Fibroblast of skin of right biceps (primary cell): ENCODE measurements around the gene PTK7.

Experiments
- DNase-seq: peaks from one replicate; pipeline ENCODE4 v3.0.0-alpha.2; 2013

The PTK7 gene

GRCh38 chr6:43054206-43054943, 21.7 kb upstream of the PTK7 start:
- no peak for DNase-seq

- DNase-seq, result no peak
These were observed 20.1 kb upstream of the PTK7 start for GRCh38 chr6:43055966-43056365.

- DNase-seq, result no peak
These were observed 17.6 kb upstream of the PTK7 start for GRCh38 chr6:43058531-43058930.

- peak; percentile 99 for DNase-seq
These were observed 16.7 kb upstream of the PTK7 start, which contains the start of the genes KLC4 and MRPL2 for GRCh38 chr6:43059168-43060033. TSS of gene KLC4 (plus strand) at chr6:43059631. CDS start at chr6:43061336, 1,705 bp downstream. TSS of gene MRPL2 (minus strand) at chr6:43059434. CDS start at chr6:43059381, 53 bp downstream.

DNA sequence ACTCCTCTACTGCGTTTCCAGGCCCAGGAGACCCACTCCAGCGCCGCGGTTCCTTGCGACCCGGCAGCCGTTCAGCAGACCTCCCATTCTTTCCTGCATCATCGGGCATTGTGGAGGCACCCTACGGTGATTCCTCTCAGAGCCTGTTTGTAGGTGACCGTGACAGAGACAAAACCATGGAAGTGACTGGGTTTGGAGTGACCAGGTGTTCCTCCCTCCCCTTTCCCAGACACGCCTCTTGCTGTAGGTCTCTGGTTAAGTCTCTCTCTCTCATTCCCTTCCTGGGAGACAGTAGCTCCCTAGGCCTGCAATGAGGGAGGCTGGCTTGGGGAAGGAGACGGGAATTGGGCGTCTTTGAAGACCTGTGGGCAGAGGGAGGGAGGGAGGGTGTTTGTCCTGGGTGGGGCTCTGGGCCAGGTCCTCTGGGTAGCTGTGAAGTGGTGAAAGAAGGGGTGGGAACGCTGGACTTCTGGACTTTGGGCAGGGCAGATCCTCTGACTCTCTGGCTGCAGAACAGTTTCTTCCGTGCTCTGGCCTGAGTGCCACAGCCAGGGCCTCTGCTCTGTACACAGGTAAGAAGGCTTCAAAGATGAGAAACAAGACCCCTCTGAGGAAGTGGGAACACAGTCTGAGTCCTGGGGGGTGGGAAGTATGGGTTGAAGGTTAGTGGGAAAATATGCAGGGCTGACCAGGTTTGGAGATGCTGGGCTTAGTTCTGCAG, 15.9 kb upstream of the PTK7 start:
- no peak for DNase-seq

DNA sequence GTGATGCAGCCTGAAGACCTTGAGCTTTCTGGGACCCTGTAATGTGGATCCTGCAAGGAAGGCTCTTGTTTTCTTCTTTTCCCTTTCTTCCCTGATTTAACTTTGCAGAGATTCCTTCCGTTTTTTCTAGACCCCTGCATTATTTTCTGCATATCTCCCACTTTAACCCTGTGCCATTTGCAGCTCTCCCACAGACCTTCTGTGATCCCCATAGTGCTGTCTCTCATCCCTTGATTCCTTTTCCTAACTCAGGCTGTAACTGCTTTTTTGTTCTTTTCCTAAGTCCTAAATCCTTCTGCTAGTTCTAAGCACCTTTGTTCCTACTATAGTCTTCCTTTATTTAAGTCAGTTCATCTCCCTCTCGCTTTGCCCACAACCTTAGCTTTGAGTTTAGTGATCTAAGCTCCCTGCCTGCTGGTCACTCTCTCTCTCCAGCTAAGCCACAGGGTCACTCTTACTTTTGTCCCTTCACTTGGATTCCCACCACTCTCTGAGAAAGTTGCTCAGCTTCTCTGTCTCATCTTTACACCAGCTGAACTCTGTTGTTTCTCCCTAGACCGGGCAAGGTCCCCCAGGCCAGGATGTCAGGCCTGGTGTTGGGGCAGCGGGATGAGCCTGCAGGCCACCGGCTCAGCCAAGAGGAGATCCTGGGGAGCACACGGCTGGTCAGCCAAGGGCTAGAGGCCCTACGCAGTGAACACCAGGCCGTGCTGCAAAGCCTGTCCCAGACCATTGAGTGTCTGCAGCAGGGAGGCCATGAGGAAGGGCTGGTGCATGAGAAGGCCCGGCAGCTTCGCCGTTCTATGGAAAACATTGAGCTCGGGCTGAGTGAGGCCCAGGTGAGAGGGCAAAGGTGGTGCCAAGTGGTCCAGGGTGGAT, 15.1 kb upstream of the PTK7 start:
- DNase-seq, result no peak

DNA sequence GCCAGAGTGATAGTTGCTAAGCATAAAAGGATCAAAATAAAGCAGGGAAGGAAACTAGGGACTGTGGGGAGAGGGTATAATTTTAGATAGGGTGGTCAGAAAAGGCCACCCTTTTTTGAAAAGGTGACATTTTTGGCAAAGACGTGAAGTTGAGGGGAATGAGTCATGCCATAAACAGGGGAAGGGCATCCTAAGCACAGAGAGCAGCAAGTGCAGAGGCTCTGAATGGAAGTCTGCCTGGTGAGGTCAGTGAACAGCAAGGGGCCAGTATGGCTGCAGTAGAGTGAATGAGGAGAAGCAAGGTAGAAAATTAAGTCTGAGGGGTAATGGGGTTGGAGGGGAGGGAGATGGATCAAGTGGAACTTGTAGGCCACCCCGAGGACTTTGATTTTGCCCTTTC, 14.3 kb upstream of the PTK7 start:
- no peak for DNase-seq

GRCh38 chr6:43062818-43063217, 13.3 kb upstream of the PTK7 start:
- DNase-seq, result no peak

GRCh38 chr6:43070028-43070632, 6.0 kb upstream of the PTK7 start:
- peak; percentile 73 for DNase-seq

DNA sequence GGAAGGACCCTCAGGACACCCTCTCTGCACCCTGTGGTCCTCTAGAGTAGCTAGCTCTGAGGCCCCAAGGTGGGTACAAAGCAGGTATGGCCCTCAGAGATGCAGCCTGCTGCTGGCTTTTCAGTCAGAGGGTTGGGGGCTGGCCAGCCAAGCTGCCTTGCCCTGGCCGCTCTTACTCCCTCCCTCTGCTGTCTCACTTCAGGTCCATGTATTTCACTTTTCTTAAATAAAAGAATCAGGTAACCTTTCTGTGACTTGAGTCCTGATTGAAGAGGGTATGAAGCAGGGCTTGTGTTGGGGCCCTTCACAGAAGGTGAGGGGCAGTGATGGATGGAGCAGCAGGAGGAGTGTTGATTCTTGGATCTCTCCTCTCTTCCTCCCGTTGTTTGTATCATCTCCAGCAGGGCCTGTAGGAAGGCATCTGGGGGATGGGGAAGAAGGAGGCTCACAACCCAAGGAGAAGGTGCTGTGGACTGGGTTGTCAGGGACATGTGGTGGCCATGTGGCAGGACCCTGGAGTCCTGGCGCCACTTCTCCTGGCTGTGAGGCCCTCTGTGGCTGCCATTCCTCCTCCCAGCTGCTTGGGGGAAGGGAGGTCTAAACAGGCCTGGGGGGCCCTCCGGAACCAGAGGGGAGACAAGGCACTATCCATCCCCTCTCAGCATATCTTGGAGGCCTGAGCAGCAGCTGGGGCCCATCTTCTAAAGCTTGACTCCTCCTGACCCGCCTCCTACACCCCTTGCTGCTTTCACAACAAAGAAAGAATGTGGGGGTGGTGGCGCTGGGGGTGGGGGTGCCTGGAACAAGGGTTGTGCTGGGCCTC, 1.1 kb upstream of the PTK7 start:
- DNase-seq, result peak; percentile 78

DNA sequence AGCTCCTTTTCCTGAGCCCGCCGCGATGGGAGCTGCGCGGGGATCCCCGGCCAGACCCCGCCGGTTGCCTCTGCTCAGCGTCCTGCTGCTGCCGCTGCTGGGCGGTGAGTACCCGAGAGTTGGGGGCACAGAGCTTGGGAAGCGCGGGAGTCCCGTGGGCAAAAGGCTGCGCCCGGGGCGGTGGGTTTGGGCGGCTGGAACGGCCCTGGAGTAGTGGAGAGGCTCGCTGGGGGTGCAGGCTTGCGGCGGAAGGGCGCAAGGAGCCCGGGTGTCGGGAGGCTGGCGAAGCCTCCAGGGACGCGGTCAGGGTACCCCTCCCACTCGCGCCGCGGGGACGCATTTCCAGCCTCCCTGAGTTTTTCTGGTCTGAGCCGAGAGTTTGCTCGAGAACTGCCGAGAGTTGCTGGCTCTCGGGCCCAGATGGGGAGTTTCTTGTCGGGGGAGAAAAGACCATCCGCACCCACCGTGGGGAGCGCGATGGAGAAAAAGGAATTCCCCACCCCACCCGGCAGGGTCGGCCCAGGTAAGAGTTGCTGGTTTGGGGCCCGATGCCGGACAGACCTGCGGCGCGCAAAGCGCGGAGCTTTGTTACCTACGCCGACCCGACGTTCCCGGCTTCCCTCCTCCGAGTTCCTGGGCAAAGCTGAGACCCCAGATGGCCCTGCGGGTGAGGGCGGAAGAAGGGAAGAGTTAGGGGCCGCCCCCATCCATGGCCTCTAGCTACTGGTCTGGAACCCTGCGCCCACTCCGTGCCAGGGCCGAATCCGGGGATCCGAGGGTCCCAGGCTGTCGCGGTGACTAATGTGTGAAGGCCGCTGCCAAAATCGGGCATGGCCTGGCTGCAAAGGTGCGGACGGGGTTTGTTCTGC, 584 bp downstream of the PTK7 start:
- peak; percentile 68 for DNase-seq

DNA sequence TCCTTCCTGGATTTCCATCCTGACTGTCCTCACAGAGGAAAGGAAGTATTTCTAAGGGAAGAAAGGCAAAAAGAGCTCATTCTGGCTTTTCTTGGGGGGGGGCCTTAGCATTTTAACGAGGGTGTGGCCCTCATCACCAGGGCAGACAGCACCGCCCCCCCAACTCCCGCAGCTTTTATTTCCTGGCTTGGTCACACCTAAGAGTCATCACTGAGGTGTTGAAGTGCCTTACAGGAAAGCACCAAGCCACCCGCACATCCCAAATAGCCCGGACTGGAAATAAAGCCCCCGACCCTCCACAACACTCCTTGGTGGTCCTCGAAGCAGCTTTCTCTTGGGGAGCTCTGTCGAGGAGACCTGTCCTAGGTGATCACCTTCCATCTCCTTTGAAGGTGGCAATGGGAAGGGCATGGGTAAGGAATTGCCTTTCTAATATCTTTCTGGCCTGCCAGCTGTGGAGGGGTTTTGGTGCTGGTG, 1.3 kb downstream of the PTK7 start:
- DNase-seq, result no peak

GRCh38 chr6:43077981-43078511, 1.9 kb downstream of the PTK7 start:
- peak; percentile 87 for DNase-seq

DNA sequence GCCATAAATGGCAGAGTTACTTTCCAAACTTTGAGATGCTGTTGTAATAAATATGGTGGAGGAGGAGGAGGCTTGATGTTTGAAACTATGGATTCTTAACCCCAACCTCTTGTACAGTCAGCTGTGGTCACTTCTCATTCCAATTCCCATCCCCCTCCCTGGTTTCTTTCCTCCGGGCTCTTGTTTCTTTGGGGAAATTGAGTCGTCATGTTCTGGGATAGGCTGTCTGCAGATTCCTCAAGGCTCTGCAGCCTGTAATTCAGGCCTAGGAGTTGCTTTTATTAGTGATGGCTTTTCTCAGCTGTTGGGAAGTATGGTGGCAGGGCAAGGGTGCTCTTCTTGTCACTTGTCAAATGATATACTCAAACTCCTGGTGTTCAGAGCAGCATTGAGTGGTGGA, 2.6 kb downstream of the PTK7 start:
- DNase-seq, result peak; percentile 93

GRCh38 chr6:43081043-43081442, 4.9 kb downstream of the PTK7 start:
- DNase-seq, result no peak

GRCh38 chr6:43081922-43082321, 5.8 kb downstream of the PTK7 start:
- DNase-seq, result peak; percentile 72

DNA sequence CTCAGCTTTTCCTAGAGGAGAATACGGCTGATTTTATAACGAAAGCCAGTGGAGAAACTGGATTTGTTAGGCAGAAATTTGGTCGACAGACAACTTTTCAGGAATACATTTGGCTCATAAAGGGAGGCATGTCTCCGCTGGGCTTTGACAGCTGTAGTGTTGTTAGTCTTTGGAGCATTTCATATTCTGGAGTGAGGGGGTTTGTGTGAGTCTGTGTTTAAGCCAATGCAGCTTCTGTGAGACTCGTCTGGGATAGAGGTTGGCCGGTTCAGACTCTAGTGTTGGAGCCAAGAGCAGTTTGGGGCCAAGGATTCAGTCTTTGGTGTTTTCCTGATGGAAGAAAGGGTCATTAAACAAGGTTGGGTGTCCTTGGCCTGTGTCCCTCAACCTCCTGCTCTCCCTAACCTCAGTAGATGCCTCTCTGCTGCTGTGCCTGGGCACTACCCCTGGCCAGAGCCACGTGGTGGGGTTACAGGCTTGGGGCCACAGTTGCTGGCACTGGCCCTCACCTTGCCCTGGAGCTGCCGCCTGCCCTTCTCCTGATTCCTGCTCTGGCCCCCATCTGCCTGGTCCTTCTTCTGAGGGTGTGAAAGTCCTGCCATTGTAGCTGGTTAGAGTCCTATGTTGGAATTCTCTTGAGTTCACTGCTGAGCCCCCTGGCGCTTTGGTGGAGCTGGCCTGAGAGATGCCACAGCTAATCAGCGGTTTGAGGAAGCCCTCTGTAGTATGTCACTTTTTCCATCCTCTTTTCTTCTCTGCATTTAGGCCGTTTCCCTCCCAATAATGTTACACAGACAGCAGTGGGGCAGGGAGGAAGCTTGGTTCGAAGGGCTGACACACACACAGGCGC, 6.9 kb downstream of the PTK7 start:
- DNase-seq, result no peak

DNA sequence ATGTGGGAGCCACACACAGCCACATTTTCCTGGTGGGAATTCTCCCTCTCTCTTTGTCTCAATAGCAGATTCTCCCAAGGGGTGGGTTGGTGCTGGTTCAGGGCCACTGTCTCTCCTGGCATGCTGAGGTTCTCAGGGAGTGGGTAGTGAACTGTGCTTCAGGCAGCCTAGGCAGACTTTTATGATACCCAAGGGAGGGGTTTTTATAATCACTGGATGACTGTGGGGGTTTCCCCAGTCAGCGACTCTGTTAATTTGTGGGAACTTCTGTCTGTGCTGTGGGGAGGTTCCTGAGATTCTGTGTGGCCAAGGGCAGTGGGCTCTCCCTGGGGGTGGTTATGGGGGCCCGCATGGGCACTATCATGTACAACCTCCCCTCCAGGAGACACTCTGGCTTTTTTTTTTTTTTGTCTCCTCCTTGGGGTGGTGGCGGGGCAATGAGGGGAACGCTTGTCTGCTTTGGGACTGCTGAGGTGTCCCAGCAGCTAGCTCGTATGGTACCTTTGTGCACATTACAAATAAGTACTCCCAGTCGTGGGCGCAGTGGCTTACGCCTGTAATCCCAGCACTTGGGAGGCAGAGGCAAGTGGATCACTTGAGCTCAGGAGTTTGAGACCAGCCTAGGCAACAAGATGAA, 10.0 kb downstream of the PTK7 start:
- no peak for DNase-seq
